ENCODE data around the gene TRAF3IP1. TPM values are rescaled to one million over a fixed set of nuclear protein-coding genes. Genes with fewer than 3 reads are reported as not detected.

The TRAF3IP1 gene
- polyA plus RNA-seq, 1 donor from 2014 or later, result 12.5 TPM

GRCh38 chr2:238341536-238341935 lies 21.2 kb downstream of the TRAF3IP1 start:
- no peak for TF ChIP-seq EZH2 (IDR thresholded peaks at IDR 0.05; ENCODE audit: borderline replicate concordance, insufficient read depth, low read length, poor library complexity, severe bottlenecking)
- TF ChIP-seq CTCF (IDR thresholded peaks at IDR 0.05; ENCODE audit: poor library complexity, severe bottlenecking), result no peak
- no peak for TF ChIP-seq RAD21 (conservative IDR thresholded peaks at IDR 0.05)
- no peak for TF ChIP-seq SMC3 (conservative IDR thresholded peaks at IDR 0.05; ENCODE audit: poor library complexity)
- no peak for TF ChIP-seq MXI1 (conservative IDR thresholded peaks at IDR 0.05; ENCODE audit: poor library complexity, severe bottlenecking)
- no peak for TF ChIP-seq TAF1 (IDR thresholded peaks at IDR 0.05; ENCODE audit: low read depth)
- no peak for TF ChIP-seq REST (IDR thresholded peaks at IDR 0.05; ENCODE audit: borderline replicate concordance)
- TF ChIP-seq POLR2AphosphoS5 (IDR thresholded peaks at IDR 0.05), result no peak
- no peak for TF ChIP-seq EP300 (conservative IDR thresholded peaks at IDR 0.05; ENCODE audit: poor library complexity, severe bottlenecking)
- Histone ChIP-seq H3K27ac (ENCODE audit: low read length) (no peak overlapping the region), H3K79me2 (replicated peaks; ENCODE audit: insufficient read depth, low read length) (no peaks in the 10 kb centered on the region), H3K9ac (ENCODE audit: low read length) (no peak overlapping the region), H3K36me3 (ENCODE audit: insufficient read depth, low read length) (no peaks in the 10 kb centered on the region), H3K27me3 (ENCODE audit: insufficient read depth, low read depth, low read length) (no peaks in the 10 kb centered on the region), H3K9me2 (ENCODE audit: insufficient read depth, low read length) (no peaks in the 10 kb centered on the region), H3K9me3 (ENCODE audit: low read length) (no peaks in the 10 kb centered on the region), H4K20me1 (ENCODE audit: insufficient read depth) (no peaks in the 10 kb centered on the region), H3K4me2 (ENCODE audit: low read length) (no peak overlapping the region), H3F3A (ENCODE audit: insufficient read depth, low read length, poor library complexity, severe bottlenecking) (no peaks in the 10 kb centered on the region), H2AFZ (ENCODE audit: low read depth, low read length) (no peak overlapping the region), H3K4me3 (ENCODE audit: low read length) (no peak overlapping the region)

GRCh38 chr2:238344035-238344434 lies 23.7 kb downstream of the TRAF3IP1 start:
- H3K4me3 ChIP-seq (ENCODE audit: low read length), result no peak overlapping the region
- no peak overlapping the region for H2AFZ ChIP-seq (ENCODE audit: low read depth, low read length)
- H3K9me3 ChIP-seq (ENCODE audit: low read length), result no peaks in the 10 kb centered on the region
- no peak for TF ChIP-seq EP300 (conservative IDR thresholded peaks at IDR 0.05; ENCODE audit: poor library complexity, severe bottlenecking)
- no peak for TF ChIP-seq MXI1 (conservative IDR thresholded peaks at IDR 0.05; ENCODE audit: poor library complexity, severe bottlenecking)
- no peak for TF ChIP-seq POLR2AphosphoS5 (IDR thresholded peaks at IDR 0.05)
- no peak for TF ChIP-seq TAF1 (IDR thresholded peaks at IDR 0.05; ENCODE audit: low read depth)
- no peak for TF ChIP-seq RAD21 (conservative IDR thresholded peaks at IDR 0.05)
- TF ChIP-seq REST (IDR thresholded peaks at IDR 0.05; ENCODE audit: borderline replicate concordance), result no peak
- no peak for TF ChIP-seq SMC3 (conservative IDR thresholded peaks at IDR 0.05; ENCODE audit: poor library complexity)
- TF ChIP-seq CTCF (IDR thresholded peaks at IDR 0.05; ENCODE audit: poor library complexity, severe bottlenecking), result no peak
- no peaks in the 10 kb centered on the region for H3K79me2 ChIP-seq (replicated peaks; ENCODE audit: insufficient read depth, low read length)
- H3K4me2 ChIP-seq (ENCODE audit: low read length), result no peak overlapping the region
- no peaks in the 10 kb centered on the region for H3K27me3 ChIP-seq (ENCODE audit: insufficient read depth, low read depth, low read length)
- H3K9me2 ChIP-seq (ENCODE audit: insufficient read depth, low read length), result no peaks in the 10 kb centered on the region
- no peaks in the 10 kb centered on the region for H4K20me1 ChIP-seq (ENCODE audit: insufficient read depth)
- H3F3A ChIP-seq (ENCODE audit: insufficient read depth, low read length, poor library complexity, severe bottlenecking), result no peaks in the 10 kb centered on the region
- H3K36me3 ChIP-seq (ENCODE audit: insufficient read depth, low read length), result no peaks in the 10 kb centered on the region
- no peak overlapping the region for H3K27ac ChIP-seq (ENCODE audit: low read length)
- no peak overlapping the region for H3K9ac ChIP-seq (ENCODE audit: low read length)

All from neural cell (in vitro differentiated cells).